ENCODE data around the gene PNPLA5. TPM values are rescaled to one million over a fixed set of nuclear protein-coding genes. Genes with fewer than 3 reads are reported as not detected.

Gene PNPLA5
- total and polyA plus RNA-seq, 2 of the 8 experiments (the other 6 are each of a cell fraction or from before 2014, with no cell fraction given): 3.9 to 6.8 TPM

- no peak overlapping the region for H4K91ac ChIP-seq (replicated peaks; ENCODE audit: insufficient read length, low read length)
- no peak overlapping the region for H3K18ac ChIP-seq (ENCODE audit: extremely low read depth, low read length)
- H3K9ac ChIP-seq (replicated peaks in 1 of 4; ENCODE audit: extremely low read depth in 1 of 4, low read depth in 3 of 4, low read length in 3 of 4): no peak overlapping the region
- POLR2A ChIA-PET (ENCODE audit: partially characterized antibody): interaction anchor here (1.8 kb wide), 1 partner anchor 12 kb away, joined by 5 read pairs; no protein-coding TSS in a partner anchor
- no peak overlapping the region for H2AK5ac ChIP-seq (ENCODE audit: low read depth, low read length)
- no peaks in the 10 kb centered on the region; a peak in 2 of 7 replicates for H3K27me3 ChIP-seq (replicated peaks in 1 of 4; ENCODE audit: control insufficient read depth in 3 of 4, extremely low read depth in 1 of 4, insufficient read depth in 3 of 4, low read length in 3 of 4)
- H4K20me1 ChIP-seq (replicated peaks in 1 of 2; ENCODE audit: control insufficient read depth in 1 of 2, insufficient read depth in 2 of 2, low read length in 2 of 2): peaks cover 4 to 13% of the 10 kb centered on the region in 2 experiments
- H4K8ac ChIP-seq (ENCODE audit: extremely low read depth, insufficient read depth, low read length): no peak overlapping the region
- peaks cover 36% of the 10 kb centered on the region for H3K79me1 ChIP-seq (ENCODE audit: low read depth, low read length)
- CTCF ChIA-PET (ENCODE audit: partially characterized antibody): interaction anchor here (1.3 to 1.7 kb wide), 4 partner anchors 8 to 32 kb away, joined by 3 to 4 read pairs (median 3); no protein-coding TSS in a partner anchor
- no peak overlapping the region for H3K4me2 ChIP-seq (ENCODE audit: insufficient read depth in 1 of 2, low read depth in 2 of 2, low read length in 2 of 2)
- no peak overlapping the region for H4K5ac ChIP-seq (ENCODE audit: insufficient read length, low read depth, low read length)
- no peak overlapping the region for H3K14ac ChIP-seq (ENCODE audit: insufficient read length)
- H3K23ac ChIP-seq (ENCODE audit: insufficient read length): no peak overlapping the region
- no peak overlapping the region for H2BK20ac ChIP-seq (ENCODE audit: low read length)
- H2BK12ac ChIP-seq (ENCODE audit: low read depth, low read length): no peak overlapping the region
- H3K36me3 ChIP-seq (ENCODE audit: control insufficient read depth in 2 of 4, insufficient read depth in 4 of 4, low read length in 3 of 4): no peaks in the 10 kb centered on the region; a peak in 1 of 8 replicates
- no peak overlapping the region for H2AFZ ChIP-seq (ENCODE audit: low read length)
- no peak for FAIRE-seq
- H3K9me3 ChIP-seq (ENCODE audit: insufficient read depth in 2 of 2, low read depth in 1 of 2, low read length in 1 of 2): peaks cover 0 to 8% of the 10 kb centered on the region in 2 experiments; a peak in 1 of 4 replicates
- DNase-seq (ENCODE audit: low read depth in 1 of 2, low spot score in 2 of 2): no peak
- H2BK15ac ChIP-seq (ENCODE audit: low read length): no peak overlapping the region
- no peak overlapping the region for H3K27ac ChIP-seq (ENCODE audit: low read depth, low read length)
- H2BK120ac ChIP-seq (replicated peaks; ENCODE audit: low read depth, low read length): no peak overlapping the region
- peaks cover 0 to 92% of the 10 kb centered on the region in 2 experiments; a peak in 2 of 4 replicates for H3K79me2 ChIP-seq (ENCODE audit: control insufficient read depth in 1 of 2, insufficient read depth in 2 of 2, low read length in 2 of 2)
- H3K4ac ChIP-seq (replicated peaks; ENCODE audit: insufficient read length, low read depth, low read length): no peak overlapping the region
- no peak overlapping the region for H3K4me3 ChIP-seq (ENCODE audit: extremely low read depth in 1 of 4, insufficient read depth in 2 of 4, low read depth in 3 of 4, low read length in 4 of 4)
- TF ChIP-seq TAF7 (optimal IDR thresholded peaks at IDR 0.05; ENCODE audit: borderline replicate concordance, low read depth, low read length) (no peak), KDM4A (IDR thresholded peaks at IDR 0.05; ENCODE audit: low read depth, low read length, severe bottlenecking) (no peak), RBBP5 (IDR thresholded peaks at IDR 0.05; ENCODE audit: borderline replicate concordance, low read depth, low read length) (no peak), ATF2 (IDR thresholded peaks at IDR 0.05; ENCODE audit: low read length) (no peak), NANOG (IDR thresholded peaks at IDR 0.05; ENCODE audit: insufficient read depth, low read depth, low read length, poor library complexity, severe bottlenecking) (no peak), JUND (IDR thresholded peaks at IDR 0.05; ENCODE audit: low read length) (no peak), SIN3A (conservative IDR thresholded peaks at IDR 0.05 in 1 of 2, IDR thresholded peaks at IDR 0.05 in 1 of 2; ENCODE audit: low read depth in 1 of 2, low read length in 2 of 2) (no peak), HDAC6 (IDR thresholded peaks at IDR 0.05; ENCODE audit: low read depth, low read length) (no peak), BCL11A (IDR thresholded peaks at IDR 0.05; ENCODE audit: low read depth in 2 of 2, low read length in 2 of 2) (no peak), SUZ12 (IDR thresholded peaks at IDR 0.05; ENCODE audit: low read length) (no peak), PHF8 (conservative IDR thresholded peaks at IDR 0.05; ENCODE audit: low read depth, low read length) (no peak)
- no peak overlapping the region for H2BK5ac ChIP-seq (ENCODE audit: low read depth, low read length)
- no peak overlapping the region for H3K56ac ChIP-seq (replicated peaks; ENCODE audit: insufficient read length, low read depth, low read length)
- peaks cover 13% of the 10 kb centered on the region; the same call in 1 of the 2 replicates for H3K23me2 ChIP-seq (ENCODE audit: low read depth, low read length)
- H3K4me1 ChIP-seq (replicated peaks in 1 of 4; ENCODE audit: control insufficient read depth in 3 of 4, insufficient read depth in 4 of 4, low read length in 3 of 4): peaks cover 7 to 22% (median 10%) of the 10 kb centered on the region in 4 experiments
Measured at GRCh38 chr22:43857367-43857766, 34.4 kb downstream of the PNPLA5 start.
